Mesenchymal stem cell (in vitro differentiated cells and primary cell): Measurements from ENCODE around the gene PTCHD1.

ENCODE experiments used
- DNase-seq: peaks from one replicate; pipeline ENCODE4 v3.0.0-alpha.2; 2013
- H2AFZ ChIP-seq: one replicate; pipeline ENCODE4 v1.6.1; 2013; ENCODE audit warnings: low read depth, mild to moderate bottlenecking, control low read depth, inconsistent platforms, low read length, moderate library complexity
- H2AK5ac ChIP-seq: 2 replicates; pipeline ENCODE4 v1.6.1; 2013; ENCODE audit warnings: low read length, moderate library complexity, mild to moderate bottlenecking, inconsistent platforms; ENCODE audit not compliant: severe bottlenecking
- H2BK120ac ChIP-seq: one replicate; pipeline ENCODE4 v1.6.1; 2013; ENCODE audit warnings: low read depth, mild to moderate bottlenecking, inconsistent platforms, low read length, moderate library complexity
- H2BK12ac ChIP-seq, 2 experiments: one replicate each; pipeline ENCODE4 v1.6.1; 2013; ENCODE audit warnings: inconsistent platforms in 2 of 2, low read length in 2 of 2, mild to moderate bottlenecking in 2 of 2, moderate library complexity in 2 of 2, control low read depth in 1 of 2
- H2BK15ac ChIP-seq: one replicate; pipeline ENCODE4 v1.6.1; 2013; ENCODE audit warnings: mild to moderate bottlenecking, low read depth, inconsistent platforms; ENCODE audit not compliant: poor library complexity, severe bottlenecking
- H2BK5ac ChIP-seq: 2 replicates; pipeline ENCODE4 v1.6.1; 2013; ENCODE audit warnings: low read depth, mild to moderate bottlenecking, low read length, control low read depth, inconsistent platforms; ENCODE audit not compliant: poor library complexity, severe bottlenecking
- H3K14ac ChIP-seq, 2 experiments: one replicate each; pipeline ENCODE4 v1.6.1; 2013; ENCODE audit warnings: inconsistent platforms in 2 of 2, low read length in 2 of 2, control low read depth in 1 of 2, mild to moderate bottlenecking in 1 of 2, moderate library complexity in 1 of 2
- H3K18ac ChIP-seq, 2 experiments: one replicate each; pipeline ENCODE4 v1.6.1; 2013; ENCODE audit warnings: inconsistent platforms in 2 of 2, low read length in 2 of 2, control low read depth in 1 of 2, low read depth in 1 of 2, mild to moderate bottlenecking in 1 of 2
- H3K23ac ChIP-seq, 2 experiments: one replicate each; pipeline ENCODE4 v1.6.1; 2013; ENCODE audit warnings: inconsistent platforms in 2 of 2, low read length in 2 of 2, mild to moderate bottlenecking in 2 of 2, moderate library complexity in 2 of 2, control low read depth in 1 of 2
- H3K27ac ChIP-seq: 2 replicates; pipeline ENCODE4 v1.5.1; 2013; ENCODE audit warnings: mild to moderate bottlenecking, moderate library complexity, low read length, control low read depth, inconsistent platforms; ENCODE audit not compliant: poor library complexity, severe bottlenecking
- H3K27me3 ChIP-seq, 2 experiments: 2 replicates each; pipeline versions ENCODE4 v1.6.1 to v1.7.0; 2013; ENCODE audit warnings: low read length in 2 of 2, mild to moderate bottlenecking in 2 of 2, moderate library complexity in 2 of 2, control low read depth in 1 of 2, inconsistent platforms in 1 of 2; ENCODE audit not compliant: control insufficient read depth in 1 of 2, insufficient read depth in 1 of 2
- H3K36me3 ChIP-seq, 2 experiments: 2 replicates each; pipeline versions ENCODE4 v1.6.1 to v1.7.0; 2013; ENCODE audit warnings: low read length in 2 of 2, control low read depth in 1 of 2, inconsistent platforms in 1 of 2, low read depth in 1 of 2, mild to moderate bottlenecking in 1 of 2; ENCODE audit not compliant: insufficient read depth in 2 of 2, control insufficient read depth in 1 of 2
- H3K4ac ChIP-seq, 2 experiments: one replicate each; pipeline ENCODE4 v1.6.1; 2013; ENCODE audit warnings: inconsistent platforms in 2 of 2, low read length in 2 of 2, mild to moderate bottlenecking in 2 of 2, moderate library complexity in 2 of 2, control low read depth in 1 of 2, low read depth in 1 of 2
- H3K4me1 ChIP-seq: 2 replicates; pipeline ENCODE4 v1.6.1; 2013; ENCODE audit warnings: low read depth, low read length, control low read depth; ENCODE audit not compliant: control insufficient read depth, insufficient read depth
- H3K4me2 ChIP-seq: 2 replicates; pipeline ENCODE4 v1.6.1; 2013; ENCODE audit warnings: low read length, mild to moderate bottlenecking, inconsistent platforms; ENCODE audit not compliant: poor library complexity, severe bottlenecking
- H3K4me3 ChIP-seq, 2 experiments: 2 replicates each; pipeline versions ENCODE4 v1.5.1 to v1.7.0; 2013; ENCODE audit warnings: low read length in 2 of 2, mild to moderate bottlenecking in 2 of 2, control low read depth in 1 of 2, low read depth in 1 of 2; ENCODE audit not compliant: insufficient read depth in 1 of 2
- H3K79me1 ChIP-seq: replicated peaks from 2 replicates; pipeline ENCODE4 v1.6.1; 2013; ENCODE audit warnings: mild to moderate bottlenecking, control low read depth, low read length, inconsistent platforms; ENCODE audit not compliant: poor library complexity, severe bottlenecking
- H3K9ac ChIP-seq: 2 replicates; pipeline ENCODE4 v1.7.0; 2013; ENCODE audit warnings: mild to moderate bottlenecking, low read length, moderate library complexity
- H3K9me3 ChIP-seq: 2 replicates; pipeline ENCODE4 v1.7.0; 2013; ENCODE audit warnings: mild to moderate bottlenecking, low read length; ENCODE audit not compliant: control insufficient read depth
- H4K8ac ChIP-seq: one replicate; pipeline ENCODE4 v1.6.1; 2013; ENCODE audit warnings: inconsistent platforms, mild to moderate bottlenecking, low read length, moderate library complexity
- H4K91ac ChIP-seq: one replicate; pipeline ENCODE4 v1.6.1; 2013; ENCODE audit warnings: mild to moderate bottlenecking, low read length, inconsistent platforms
- WGBS: methylation state at CpG from one replicate; pipeline ENCODE4 v1.1.7; 2013; ENCODE audit warnings: mixed read lengths; 5-methylcytosine and 5-hydroxymethylcytosine counted together

PTCHD1 gene

GRCh38 chrX:23364416-23364815 lies 29.8 kb downstream of the PTCHD1 start:
- Histone ChIP-seq H4K8ac (no peak overlapping the region), H3K9ac (no peak overlapping the region), H3K4me2 (no peak overlapping the region), H3K4me1 (no peaks in the 10 kb centered on the region), H2BK12ac (no peak overlapping the region), H3K18ac (no peak overlapping the region), H2AK5ac (no peak overlapping the region), H2BK5ac (no peak overlapping the region), H3K9me3 (no peaks in the 10 kb centered on the region), H3K79me1 (no peaks in the 10 kb centered on the region), H3K4me3 (no peak overlapping the region), H2AFZ (no peak overlapping the region), H4K91ac (no peak overlapping the region), H2BK120ac (no peak overlapping the region), H3K14ac (no peak overlapping the region), H3K23ac (no peak overlapping the region), H3K4ac (no peak overlapping the region), H2BK15ac (no peak overlapping the region), H3K36me3 (no peaks in the 10 kb centered on the region), H3K27me3 (peaks cover 0 to 27% of the 10 kb centered on the region in 2 experiments), H3K27ac (no peak overlapping the region)
- DNase-seq: no peak
- 79% methylated on average over 3 of the region's 3 CpGs for WGBS

- Histone ChIP-seq H3K27ac (no peak overlapping the region), H3K27me3 (peaks cover 0 to 38% of the 10 kb centered on the region in 2 experiments), H3K4me3 (no peak overlapping the region), H4K8ac (no peak overlapping the region), H2BK12ac (no peak overlapping the region), H3K14ac (no peak overlapping the region), H3K79me1 (no peaks in the 10 kb centered on the region), H2BK15ac (no peak overlapping the region), H3K4me1 (no peaks in the 10 kb centered on the region), H2BK5ac (no peak overlapping the region), H3K18ac (no peak overlapping the region), H2BK120ac (no peak overlapping the region), H3K4me2 (no peak overlapping the region), H2AK5ac (no peak overlapping the region), H3K23ac (no peak overlapping the region), H2AFZ (no peak overlapping the region), H3K36me3 (no peaks in the 10 kb centered on the region), H4K91ac (no peak overlapping the region), H3K9ac (no peak overlapping the region), H3K9me3 (no peaks in the 10 kb centered on the region), H3K4ac (no peak overlapping the region)
- no peak for DNase-seq
- WGBS: 60% methylated on average over 1 of the region's 1 CpG
These were observed 30.9 kb downstream of the PTCHD1 start for GRCh38 chrX:23365541-23365940.

- Histone ChIP-seq H3K4me3 (no peak overlapping the region), H3K9ac (no peak overlapping the region), H3K4ac (no peak overlapping the region), H3K14ac (no peak overlapping the region), H3K4me2 (no peak overlapping the region), H3K18ac (no peak overlapping the region), H2AFZ (no peak overlapping the region), H2BK5ac (no peak overlapping the region), H2AK5ac (no peak overlapping the region), H3K36me3 (no peaks in the 10 kb centered on the region), H2BK15ac (no peak overlapping the region), H2BK12ac (no peak overlapping the region), H3K79me1 (no peaks in the 10 kb centered on the region), H3K4me1 (no peaks in the 10 kb centered on the region), H4K91ac (no peak overlapping the region), H2BK120ac (no peak overlapping the region), H3K27me3 (peaks cover 0 to 49% of the 10 kb centered on the region in 2 experiments), H4K8ac (no peak overlapping the region), H3K27ac (no peak overlapping the region), H3K9me3 (no peaks in the 10 kb centered on the region), H3K23ac (no peak overlapping the region)
- no peak for DNase-seq
- no CpG with 5 or more reads among the region's 4 CpGs for WGBS
These were observed 32.3 kb downstream of the PTCHD1 start for GRCh38 chrX:23366914-23367313.

- Histone ChIP-seq H3K4me3 (no peak overlapping the region), H3K4ac (no peak overlapping the region), H2BK5ac (no peak overlapping the region), H3K9ac (no peak overlapping the region), H3K14ac (no peak overlapping the region), H3K79me1 (no peaks in the 10 kb centered on the region), H2AFZ (no peak overlapping the region), H3K9me3 (no peaks in the 10 kb centered on the region), H3K36me3 (no peaks in the 10 kb centered on the region), H3K18ac (no peak overlapping the region), H2BK15ac (no peak overlapping the region), H3K23ac (no peak overlapping the region), H3K4me2 (no peak overlapping the region), H4K91ac (no peak overlapping the region), H4K8ac (no peak overlapping the region), H3K27me3 (peaks cover 0 to 56% of the 10 kb centered on the region in 2 experiments), H3K4me1 (peaks cover 3% of the 10 kb centered on the region), H3K27ac (no peak overlapping the region), H2AK5ac (no peak overlapping the region), H2BK120ac (no peak overlapping the region), H2BK12ac (no peak overlapping the region)
- peak; percentile 41 for DNase-seq
- 80% methylated on average over 1 of the region's 6 CpGs for WGBS
These were observed 34.4 kb downstream of the PTCHD1 start for GRCh38 chrX:23369027-23369426.
